Activated CD8-positive, alpha-beta memory T cell treated with anti-CD3 and anti-CD28 coated beads, Interleukin-2, amount 50 U/mL, for 1 hour (primary cell): ENCODE measurements around the gene ETV6.
"Not testable (repeated sequence)": the region's sequence is repeated elsewhere in the genome, so short reads cannot be mapped to it uniquely, and the experiment has no call there.

Experiments used
- DNase-seq: peaks from one replicate; pipeline ENCODE4 v3.0.0-alpha.2; 2020; ENCODE audit errors: extremely low read depth

Gene ETV6

GRCh38 chr12:11649413-11650285 is at the start of gene ETV6:
ETV6 (plus strand) TSS chr12:11649674; CDS start chr12:11650128, 454 bp downstream.
- no peak for DNase-seq

GRCh38 chr12:11600199-11600598 is 49.3 kb upstream of the ETV6 start:
- DNase-seq, result no peak

- DNase-seq, result no peak
These were observed 47.8 kb upstream of the ETV6 start for GRCh38 chr12:11601647-11602046.

DNA sequence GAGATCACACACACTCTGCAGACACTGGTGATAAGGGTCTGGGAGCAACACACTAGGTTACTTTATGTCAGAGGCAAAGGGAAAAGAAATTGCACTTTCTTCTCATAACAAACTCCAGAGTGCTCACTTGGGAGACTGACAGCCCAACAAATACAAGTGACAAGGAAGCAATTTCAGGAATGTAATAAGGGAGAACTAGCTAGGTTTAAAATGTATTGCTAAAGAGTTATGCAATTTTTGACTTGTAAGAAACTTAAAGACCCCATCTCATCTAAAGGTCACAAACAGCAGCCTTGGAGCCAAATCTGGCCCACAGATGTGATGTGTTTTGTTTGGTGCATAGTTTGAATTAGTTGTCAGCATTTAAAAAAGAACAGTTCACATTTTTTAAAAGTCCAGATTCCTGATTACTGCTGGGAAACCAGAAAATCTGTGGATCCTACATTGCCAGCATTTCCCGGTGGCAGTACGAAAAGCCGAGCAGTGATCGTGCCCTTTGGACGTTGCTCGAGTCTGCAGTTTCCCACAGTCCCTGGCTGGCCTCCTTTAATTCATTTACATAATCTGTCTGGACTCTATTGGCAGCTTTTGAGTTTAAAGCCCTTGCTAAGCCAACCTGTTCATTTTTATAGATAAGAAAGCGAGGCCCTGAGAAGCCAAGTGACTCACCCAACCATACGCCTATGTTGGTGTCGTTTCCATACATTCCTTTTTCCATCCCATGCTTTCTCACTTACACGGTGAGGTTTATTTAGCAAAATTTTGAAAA is 42.0 kb upstream of the ETV6 start:
- no peak for DNase-seq

- no peak for DNase-seq
These were observed 40.4 kb upstream of the ETV6 start for GRCh38 chr12:11609045-11609444.

DNA sequence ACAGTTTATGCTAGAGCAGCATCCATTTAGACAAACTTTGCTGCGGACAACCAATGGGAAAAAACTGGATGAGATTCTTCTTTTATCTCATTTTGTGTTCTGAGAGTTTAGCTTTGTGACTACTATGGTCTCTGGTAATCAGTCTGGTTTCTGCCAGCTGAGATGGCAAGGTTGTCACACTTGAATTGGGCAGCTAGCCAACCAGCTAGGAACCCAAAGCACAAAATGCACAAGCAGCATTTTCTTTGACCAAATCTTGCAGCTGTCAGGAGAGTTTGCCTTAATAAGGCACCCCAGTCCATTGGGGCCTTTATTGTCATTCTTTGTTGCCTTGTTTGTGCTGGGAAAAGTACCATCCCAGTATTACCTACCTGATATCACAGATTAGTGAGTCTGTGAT is 34.0 kb upstream of the ETV6 start:
- no peak for DNase-seq

DNA sequence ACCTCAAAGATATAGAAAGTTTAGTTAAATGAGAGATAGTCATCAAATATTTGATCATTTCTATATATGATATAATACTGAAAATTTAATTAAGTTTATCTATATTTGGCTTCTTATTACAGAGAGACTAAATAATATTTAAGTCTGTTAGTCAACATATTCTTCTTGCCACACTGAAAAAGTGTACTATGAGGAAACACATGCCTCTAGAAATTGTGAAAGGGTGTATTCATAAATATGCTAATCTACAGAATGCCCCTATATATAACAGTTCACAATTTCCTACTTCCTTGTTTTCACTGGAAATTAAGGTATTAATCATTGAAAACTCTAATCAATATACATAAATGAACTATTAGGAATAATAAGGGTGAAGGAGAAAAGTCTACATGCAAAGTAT is 31.4 kb upstream of the ETV6 start:
- DNase-seq, result no peak

GRCh38 chr12:11621797-11622423 is 27.6 kb upstream of the ETV6 start:
- no peak for DNase-seq

DNA sequence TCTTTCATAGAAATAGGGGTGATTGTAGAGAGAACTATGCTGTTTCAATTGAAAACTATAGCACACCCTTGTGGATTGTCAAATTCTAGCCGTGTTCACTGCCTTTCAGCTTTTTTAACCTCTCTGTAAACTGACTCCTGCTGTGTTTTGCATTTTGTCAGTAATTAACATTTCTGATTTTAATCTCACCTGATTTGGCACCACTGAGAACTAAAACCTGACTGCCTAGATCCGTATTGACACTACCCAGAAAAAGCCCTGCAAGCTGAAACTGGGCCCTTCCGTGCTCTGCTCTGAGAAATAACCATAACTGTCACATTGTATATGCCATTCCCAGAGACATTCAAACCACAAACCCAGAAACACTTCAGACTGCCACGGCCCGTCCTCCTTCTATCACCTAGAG is 26.6 kb upstream of the ETV6 start:
- no peak for DNase-seq

GRCh38 chr12:11623382-11623781 is 26.1 kb upstream of the ETV6 start:
- DNase-seq, result no peak

DNA sequence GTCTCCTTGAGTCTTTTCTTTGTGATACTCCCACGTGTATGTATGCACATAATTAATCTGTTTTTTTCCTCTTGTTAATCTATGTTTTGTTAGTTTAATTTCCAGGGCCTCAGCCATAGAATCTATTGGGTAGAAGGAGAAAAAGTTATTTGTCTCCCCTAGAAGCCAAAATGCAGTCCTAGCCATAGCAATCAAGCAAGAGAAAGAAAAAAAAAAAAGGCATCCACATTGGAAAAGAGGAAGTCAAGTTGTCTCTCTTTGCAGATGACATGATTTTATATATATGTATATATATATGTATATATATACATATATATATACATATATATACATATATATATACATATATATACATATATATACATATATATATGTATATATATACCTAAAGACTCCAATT is 25.4 kb upstream of the ETV6 start:
- DNase-seq, result no peak

- DNase-seq, result not testable (repeated sequence)
These were observed 21.8 kb upstream of the ETV6 start for GRCh38 chr12:11627709-11628108.

GRCh38 chr12:11628353-11628752 is 21.1 kb upstream of the ETV6 start:
- DNase-seq, result no peak

DNA sequence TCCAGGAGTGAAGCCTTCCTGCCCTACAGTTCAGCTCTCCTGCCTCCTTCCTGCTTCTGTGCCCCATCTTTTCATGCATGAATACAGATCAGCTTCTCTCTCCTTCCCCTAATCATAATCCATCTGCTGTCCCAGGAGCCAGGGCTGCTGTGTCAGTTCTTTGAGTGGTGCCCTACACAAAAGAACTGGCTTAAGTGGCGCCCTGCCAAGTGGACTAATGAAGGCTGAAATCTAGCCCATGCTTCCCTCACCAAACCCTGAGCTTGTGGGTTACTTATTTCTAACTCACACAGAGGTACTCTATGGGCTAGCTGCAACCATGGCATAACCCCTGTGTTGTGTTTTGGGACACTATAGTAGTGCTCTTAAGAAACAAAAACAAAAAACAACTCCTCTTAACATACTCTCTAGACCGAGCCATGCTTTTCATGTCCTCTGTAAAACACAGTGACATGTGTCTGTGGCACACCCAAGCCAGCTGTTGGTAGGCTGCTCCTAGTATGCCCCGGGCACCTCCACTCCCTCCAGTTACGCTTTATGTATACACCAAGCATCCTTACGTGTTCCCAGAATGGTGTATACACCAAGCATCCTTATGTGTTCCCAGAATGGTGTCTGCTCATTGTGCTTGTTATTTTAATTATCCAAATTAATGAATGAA is 19.3 kb upstream of the ETV6 start:
- no peak for DNase-seq

GRCh38 chr12:11631288-11631687 is 18.2 kb upstream of the ETV6 start:
- no peak for DNase-seq

DNA sequence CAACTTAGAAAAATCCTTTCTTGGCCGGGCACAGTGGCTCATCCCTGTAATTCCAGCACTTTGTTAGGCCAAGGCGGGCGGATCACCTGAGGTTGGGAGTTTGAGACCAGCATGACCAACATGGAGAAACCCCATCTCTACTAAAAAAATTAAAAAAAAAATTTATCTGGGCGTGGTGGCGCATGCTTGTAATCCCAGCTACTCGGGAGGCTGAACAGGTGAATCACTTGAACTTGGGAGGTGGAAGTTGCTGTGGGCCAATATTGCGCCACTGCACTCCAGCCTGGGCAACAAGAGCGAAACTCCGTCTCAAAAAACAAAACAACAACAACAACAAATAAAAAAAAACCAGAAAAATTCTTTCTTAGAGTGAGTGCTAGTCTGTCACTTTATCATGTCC is 17.6 kb upstream of the ETV6 start:
- DNase-seq, result not testable (repeated sequence)

DNA sequence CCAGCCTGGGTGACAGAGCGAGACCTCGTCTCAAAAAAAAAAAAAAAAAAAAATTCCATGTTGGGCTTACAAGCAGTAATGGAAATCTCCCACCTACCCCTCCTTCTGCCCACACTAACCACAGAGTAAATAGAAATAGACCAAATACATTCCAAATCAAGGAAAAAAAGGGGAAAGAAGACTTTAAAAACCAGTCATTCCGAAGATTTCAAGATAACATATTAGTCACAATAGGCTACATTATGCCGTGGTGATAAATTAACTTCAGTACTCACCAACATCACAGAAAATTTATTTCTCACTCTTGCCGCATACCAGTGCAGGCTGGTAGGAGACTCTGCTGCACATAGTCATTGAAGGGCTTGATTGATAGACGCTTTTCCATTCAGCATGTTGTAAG is 15.5 kb upstream of the ETV6 start:
- DNase-seq, result no peak

DNA sequence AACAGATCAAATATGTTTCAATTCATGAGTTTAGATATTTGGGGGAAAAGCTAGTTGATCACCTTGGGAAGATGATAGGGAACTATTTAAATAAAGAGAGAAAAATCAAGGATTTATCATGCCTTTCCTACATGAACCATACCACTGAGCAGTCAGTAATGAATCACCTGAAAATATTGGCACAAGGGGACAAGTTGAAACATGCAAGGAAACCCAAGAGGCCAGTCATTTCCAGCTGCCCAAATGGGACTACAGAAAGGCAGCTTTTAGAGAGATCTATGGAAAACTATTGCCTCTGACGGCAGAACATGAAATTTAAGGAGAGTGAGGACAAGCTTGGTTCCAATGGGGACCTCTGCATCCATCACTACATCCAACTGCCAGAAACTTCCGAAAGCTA is 14.1 kb upstream of the ETV6 start:
- DNase-seq, result no peak

DNA sequence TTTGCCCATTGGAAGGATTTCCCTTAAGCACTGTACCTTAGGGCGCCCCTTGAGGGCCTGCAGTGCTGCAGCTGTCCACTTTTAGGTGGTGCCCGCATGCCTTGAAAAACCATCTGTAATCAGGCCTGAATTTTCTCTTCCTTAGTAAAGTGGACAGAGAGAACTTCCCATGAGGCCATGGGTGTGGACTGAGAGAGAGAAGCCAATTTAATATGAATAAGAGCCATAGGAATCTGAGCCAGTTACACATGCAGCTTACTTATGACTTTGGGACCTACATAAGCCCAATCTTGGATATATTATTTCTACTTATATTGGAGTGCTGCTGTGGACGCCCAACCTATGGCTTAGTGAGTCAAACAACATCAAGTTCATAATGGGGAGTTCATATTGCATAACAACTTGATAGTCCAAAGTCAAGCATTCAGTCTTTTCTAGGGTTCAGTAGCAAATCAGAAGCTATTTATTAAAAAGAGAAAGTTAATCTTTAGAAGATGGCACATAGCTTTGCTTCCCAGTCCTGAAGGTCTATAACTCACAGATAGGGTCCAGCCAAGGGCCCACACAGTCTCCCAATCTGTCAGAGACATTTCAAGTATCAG is 11.1 kb upstream of the ETV6 start:
- no peak for DNase-seq

DNA sequence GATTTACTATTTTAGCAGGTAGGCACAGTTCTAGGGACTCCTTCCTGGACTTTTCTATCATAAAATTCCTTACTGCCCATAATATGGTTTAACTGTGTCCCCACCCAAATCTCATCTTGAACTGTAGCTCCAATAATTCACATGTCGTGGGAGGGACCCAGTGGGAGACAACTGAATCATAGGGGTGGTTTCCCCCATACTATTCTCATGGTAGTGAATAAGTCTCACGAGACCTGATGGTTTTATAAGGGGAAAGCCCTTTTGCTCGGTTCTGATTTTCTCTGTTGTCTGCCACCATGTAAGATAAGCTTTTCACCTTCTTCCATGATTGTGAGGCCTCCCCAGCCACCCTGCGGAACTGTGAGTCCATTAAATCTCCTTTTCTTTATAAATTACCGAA is 10.0 kb upstream of the ETV6 start:
- DNase-seq, result no peak

DNA sequence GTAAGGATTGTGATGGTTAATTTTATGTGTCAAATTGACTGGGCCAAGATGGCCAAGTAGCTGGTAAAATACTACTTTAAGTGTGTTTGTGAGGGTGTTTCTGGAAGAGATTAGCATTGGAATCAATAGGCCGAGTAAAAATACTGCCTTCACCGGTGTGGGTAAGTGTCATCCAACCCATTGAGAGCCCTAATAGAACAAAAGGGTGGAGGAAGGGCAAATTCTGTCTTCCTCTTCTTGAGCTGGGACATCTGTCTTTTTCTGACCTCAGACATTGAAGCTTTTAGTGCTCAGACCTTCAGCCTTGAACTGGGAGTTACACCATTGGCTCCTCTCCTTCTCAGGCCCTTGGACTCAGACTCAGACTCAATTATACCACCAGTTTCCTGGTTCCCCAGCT is 8.0 kb upstream of the ETV6 start:
- DNase-seq, result no peak

GRCh38 chr12:11642785-11643184 is 6.7 kb upstream of the ETV6 start:
- no peak for DNase-seq
